ENCODE data around the gene DNAJA1.
A peak's percentile ranks its signal among the peaks of the same experiment; 100 is the strongest.

Gene DNAJA1

GRCh38 chr9:33029231-33029786 lies 4.2 kb downstream of the DNAJA1 start:
- no peak for DNase-seq

GRCh38 chr9:33030285-33030684 lies 5.2 kb downstream of the DNAJA1 start:
- DNase-seq = no peak

- no peak for DNase-seq
Measured at GRCh38 chr9:33032292-33032691, 7.2 kb downstream of the DNAJA1 start.

- no peak for DNase-seq
Measured at GRCh38 chr9:33032865-33033264, 7.8 kb downstream of the DNAJA1 start.

- DNase-seq = no peak
Measured at GRCh38 chr9:33040792-33041431, 15.8 kb downstream of the DNAJA1 start.

GRCh38 chr9:33041432-33042188 lies 16.5 kb downstream of the DNAJA1 start:
- no peak for DNase-seq

- no peak for DNase-seq
Measured at GRCh38 chr9:33042473-33042872, 17.4 kb downstream of the DNAJA1 start.

GRCh38 chr9:33043671-33044070 lies 18.6 kb downstream of the DNAJA1 start:
- DNase-seq = no peak

GRCh38 chr9:33044162-33044673 lies 19.1 kb downstream of the DNAJA1 start:
- peak; percentile 65 for DNase-seq

- no peak for DNase-seq
Measured at GRCh38 chr9:33044677-33045282, 19.7 kb downstream of the DNAJA1 start.

GRCh38 chr9:33046061-33046460 lies 21.0 kb downstream of the DNAJA1 start:
- DNase-seq = no peak

- DNase-seq = no peak
Measured at GRCh38 chr9:33048054-33048465, 23.0 kb downstream of the DNAJA1 start.

- no peak for DNase-seq
Measured at GRCh38 chr9:33049680-33050361, 24.7 kb downstream of the DNAJA1 start.

GRCh38 chr9:33051144-33051543 lies 26.1 kb downstream of the DNAJA1 start:
- no peak for DNase-seq

- no peak for DNase-seq
Measured at GRCh38 chr9:33065157-33066076, 40.3 kb downstream of the DNAJA1 start.

GRCh38 chr9:33068991-33069390 lies 43.9 kb downstream of the DNAJA1 start:
- DNase-seq = no peak

- peak; percentile 97 for DNase-seq
Measured at GRCh38 chr9:33076046-33077004, 51.3 kb downstream of the DNAJA1 start, which contains the start of gene SMU1. SMU1 (minus strand) TSS chr9:33076674; CDS start chr9:33076608, 66 bp downstream.

GRCh38 chr9:33080534-33080933 lies 55.5 kb downstream of the DNAJA1 start:
- DNase-seq = peak; percentile 39

GRCh38 chr9:33081128-33081851 lies 56.2 kb downstream of the DNAJA1 start:
- peak; percentile 78 for DNase-seq

GRCh38 chr9:33082128-33082527 lies 57.1 kb downstream of the DNAJA1 start:
- DNase-seq = no peak
